Measurements from ENCODE around the gene LRRC4B. TPM values are rescaled to one million over a fixed set of nuclear protein-coding genes. Genes with fewer than 3 reads are reported as not detected.

LRRC4B gene
- total and polyA plus RNA-seq, 2 of the 13 experiments (the other 11 are each of a cell fraction or from before 2014, with no cell fraction given) = not detected

DNA sequence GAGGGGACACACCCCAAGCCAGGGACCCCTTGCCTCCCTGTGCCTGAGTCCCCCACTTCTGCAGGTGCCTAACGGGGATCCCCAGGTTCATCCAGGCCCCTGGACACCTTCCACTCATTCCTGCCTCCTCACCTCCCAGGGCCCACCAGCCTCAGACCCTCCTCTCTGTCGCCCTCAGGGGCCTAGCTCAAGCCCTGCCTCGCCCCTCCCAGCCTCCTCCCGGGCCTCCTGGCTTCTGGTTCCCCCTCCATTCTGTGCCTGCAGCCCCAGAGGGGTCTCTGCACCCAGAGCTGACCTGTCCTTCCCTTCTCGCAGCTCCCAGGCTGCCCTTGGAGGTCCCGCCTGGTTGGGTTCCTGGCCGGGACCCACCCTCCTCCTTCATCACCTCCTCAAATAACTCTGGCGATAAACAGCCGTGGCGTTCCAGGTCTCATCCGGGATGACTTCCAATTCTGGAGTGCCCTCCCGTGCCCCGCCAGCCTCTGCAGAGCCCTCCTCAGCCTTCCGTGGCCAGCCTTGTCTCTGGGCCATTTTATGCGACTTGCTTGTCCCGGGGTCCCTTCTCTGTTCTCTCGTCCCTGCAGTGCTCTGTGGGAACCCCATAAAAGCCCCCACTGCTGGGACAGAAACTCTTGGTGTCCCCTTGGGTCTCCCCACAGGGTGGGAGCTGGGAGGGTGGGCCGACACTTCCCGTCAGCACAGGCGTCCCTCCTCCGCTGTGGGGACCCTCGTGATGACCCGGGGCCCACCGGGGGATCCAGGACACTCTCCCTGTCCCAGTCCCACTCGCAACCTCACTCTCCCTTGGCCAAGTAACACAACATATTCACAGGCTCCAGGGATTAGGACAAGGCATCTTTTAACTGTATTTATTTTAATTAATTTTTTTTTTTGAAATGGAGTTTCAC, 66.4 kb downstream of the LRRC4B start (continued):
- TF ChIP-seq, protein P1, sequence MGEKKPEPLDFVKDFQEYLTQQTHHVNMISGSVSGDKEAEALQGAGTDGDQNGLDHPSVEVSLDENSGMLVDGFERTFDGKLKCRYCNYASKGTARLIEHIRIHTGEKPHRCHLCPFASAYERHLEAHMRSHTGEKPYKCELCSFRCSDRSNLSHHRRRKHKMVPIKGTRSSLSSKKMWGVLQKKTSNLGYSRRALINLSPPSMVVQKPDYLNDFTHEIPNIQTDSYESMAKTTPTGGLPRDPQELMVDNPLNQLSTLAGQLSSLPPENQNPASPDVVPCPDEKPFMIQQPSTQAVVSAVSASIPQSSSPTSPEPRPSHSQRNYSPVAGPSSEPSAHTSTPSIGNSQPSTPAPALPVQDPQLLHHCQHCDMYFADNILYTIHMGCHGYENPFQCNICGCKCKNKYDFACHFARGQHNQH (CRISPR knock-in tag; IDR thresholded peaks at IDR 0.05) = no peak

DNA sequence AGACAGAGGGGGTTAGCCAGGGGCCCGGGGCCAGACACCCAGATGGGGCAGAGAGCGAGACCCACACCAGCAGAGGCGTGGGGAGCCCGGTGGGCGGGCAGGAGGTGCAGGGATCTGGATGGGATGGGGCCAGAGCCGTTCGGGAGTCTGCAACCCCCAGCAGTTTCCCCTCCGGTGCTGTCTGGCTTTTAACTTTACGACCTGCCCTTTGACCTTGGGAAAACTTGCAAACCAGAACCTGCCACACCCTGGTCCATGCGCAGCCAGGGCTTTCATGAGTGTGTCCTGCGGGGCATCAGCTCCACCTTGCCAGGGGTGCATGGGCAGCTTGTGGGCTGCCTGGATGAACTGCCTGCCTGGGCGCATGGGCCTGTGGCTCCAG, 67.1 kb downstream of the LRRC4B start:
- in situ Hi-C loops (cut with HindIII; ENCODE audit: extremely low pct_ligation_motif_present, low pct_unique_long_range_greater_than_20kb) = no loop called here
- TF ChIP-seq ZMYM2 (CRISPR knock-in tag; IDR thresholded peaks at IDR 0.05) = no peak
- no peak for TF ChIP-seq ZNF781 (CRISPR knock-in tag; IDR thresholded peaks at IDR 0.05; ENCODE audit: borderline replicate concordance, not compliant biosample characterization)
- no peak for TF ChIP-seq U2AF1 (optimal IDR thresholded peaks at IDR 0.05; ENCODE audit: low read depth, low read length)
- TF ChIP-seq HDAC2 (CRISPR knock-in tag; IDR thresholded peaks at IDR 0.05) = no peak
- TF ChIP-seq POGZ (CRISPR knock-in tag; IDR thresholded peaks at IDR 0.05) = no peak
- TF ChIP-seq NFRKB (IDR thresholded peaks at IDR 0.05) = no peak
- no peak for TF ChIP-seq SIX1 (CRISPR knock-in tag; IDR thresholded peaks at IDR 0.05; ENCODE audit: borderline replicate concordance)
- TF ChIP-seq ZNF331 (CRISPR knock-in tag; IDR thresholded peaks at IDR 0.05) = no peak
- TF ChIP-seq ATAD3A (CRISPR knock-in tag; IDR thresholded peaks at IDR 0.05) = no peak
- TF ChIP-seq, protein P2, sequence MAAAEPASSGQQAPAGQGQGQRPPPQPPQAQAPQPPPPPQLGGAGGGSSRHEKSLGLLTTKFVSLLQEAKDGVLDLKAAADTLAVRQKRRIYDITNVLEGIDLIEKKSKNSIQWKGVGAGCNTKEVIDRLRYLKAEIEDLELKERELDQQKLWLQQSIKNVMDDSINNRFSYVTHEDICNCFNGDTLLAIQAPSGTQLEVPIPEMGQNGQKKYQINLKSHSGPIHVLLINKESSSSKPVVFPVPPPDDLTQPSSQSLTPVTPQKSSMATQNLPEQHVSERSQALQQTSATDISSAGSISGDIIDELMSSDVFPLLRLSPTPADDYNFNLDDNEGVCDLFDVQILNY (CRISPR knock-in tag; conservative IDR thresholded peaks at IDR 0.05) = no peak
- no peak for TF ChIP-seq REL (CRISPR knock-in tag; conservative IDR thresholded peaks at IDR 0.05)
- no peak for TF ChIP-seq HIVEP1 (CRISPR knock-in tag; IDR thresholded peaks at IDR 0.05)
- no peak for TF ChIP-seq ZNF12 (CRISPR knock-in tag; IDR thresholded peaks at IDR 0.05)
- no peak for TF ChIP-seq NPAS2 (CRISPR knock-in tag; IDR thresholded peaks at IDR 0.05; ENCODE audit: borderline replicate concordance)
- no peak for TF ChIP-seq ZBTB3 (CRISPR knock-in tag; IDR thresholded peaks at IDR 0.05; ENCODE audit: borderline replicate concordance, low read depth)
- TF ChIP-seq ELF4 (CRISPR knock-in tag; IDR thresholded peaks at IDR 0.05; ENCODE audit: borderline replicate concordance) = no peak
- TF ChIP-seq EED (CRISPR knock-in tag; IDR thresholded peaks at IDR 0.05) = no peak
- no peak for TF ChIP-seq ZEB1 (IDR thresholded peaks at IDR 0.05; ENCODE audit: insufficient replicate concordance, low read depth)
- WGBS (ENCODE audit: low lambda C conversion rate) = 3% methylated on average over 3 of the region's 12 CpGs
- POLR2A ChIA-PET = no interaction called here
- no peak overlapping the region for H3K4me3 ChIP-seq (replicated peaks in 1 of 3; ENCODE audit: insufficient read depth in 1 of 3, low read depth in 2 of 3, low read length in 3 of 3)
- FAIRE-seq (no peak), DNase-seq (ENCODE audit: low spot score) (no peak), ATAC-seq (no peak)
- no peak overlapping the region for H2AFZ ChIP-seq (ENCODE audit: low read length)
- H3K36me3 ChIP-seq (replicated peaks in 1 of 2; ENCODE audit: control insufficient read depth in 1 of 2, insufficient read depth in 2 of 2, low read length in 2 of 2) = no peaks in the 10 kb centered on the region
- H3K9me3 ChIP-seq (ENCODE audit: low read length) = no peaks in the 10 kb centered on the region
- H3K4me1 ChIP-seq (ENCODE audit: insufficient read depth, low read length) = peaks cover 11% of the 10 kb centered on the region
- CTCF ChIA-PET (ENCODE audit: low intra/inter-chr PET ratio, low total read pairs) = no interaction called here
- no peak overlapping the region for H3K4me2 ChIP-seq (ENCODE audit: low read depth, low read length)
- H3K79me2 ChIP-seq (ENCODE audit: insufficient read depth, low read length) = no peaks in the 10 kb centered on the region
- H3K9ac ChIP-seq (ENCODE audit: insufficient read depth, low read depth, low read length) = no peak overlapping the region
- peaks cover 1 to 7% of the 10 kb centered on the region in 2 experiments; a peak in 3 of 5 replicates for H3K27me3 ChIP-seq (ENCODE audit: control insufficient read depth in 1 of 2, insufficient read depth in 2 of 2, low read length in 2 of 2)
- intact Hi-C loops (cut with micrococcal nuclease; ENCODE audit: unreplicated experiment) = no loop called here
- BruUV-seq (replicated peaks) = no TSS peak
- no peaks in the 10 kb centered on the region for H4K20me1 ChIP-seq (ENCODE audit: insufficient read depth, low read length)
- H3K27ac ChIP-seq (ENCODE audit: extremely low read length, insufficient read depth, low read length) = no peak overlapping the region

Data from HepG2 (cell line).